Astrocyte (in vitro differentiated cells and primary cell): Measurements from ENCODE around the gene MED27.

Source experiments
- CTCF ChIP-seq: IDR thresholded peaks from 2 replicates; pipeline ENCODE4 v1.5.1; 2011; ENCODE audit warnings: low read depth, mild to moderate bottlenecking, inconsistent platforms, low read length, moderate library complexity; ENCODE audit not compliant: insufficient read depth
- EZH2 ChIP-seq: IDR thresholded peaks from 2 replicates; pipeline ENCODE4 v1.6.1; 2012; ENCODE audit warnings: mild to moderate bottlenecking, low read length, inconsistent platforms; ENCODE audit not compliant: insufficient read depth

GRCh38 chr9:131879181-131879910 lies 200.3 kb downstream of the MED27 start:
- TF ChIP-seq CTCF (no peak), EZH2 (no peak)
